HG03575 (cell line): ENCODE measurements around the gene C5orf52.
"Not testable (repeated sequence)": the region's sequence is repeated elsewhere in the genome, so short reads cannot be mapped to it uniquely, and the experiment has no call there.

Experiments used
- ATAC-seq: cut with Tn5 transposase; IDR thresholded peaks from one replicate; pipeline ENCODE4 v1.9.1; 2021; ENCODE audit not compliant: unreplicated experiment, insufficient number of reproducible peaks, low FRiP score; ENCODE audit errors: extremely low read depth

Gene C5orf52

GRCh38 chr5:157713830-157714595 lies 42.7 kb downstream of the C5orf52 start:
- ATAC-seq, result no peak

- ATAC-seq, result no peak
Observed at GRCh38 chr5:157714596-157714864, 43.2 kb downstream of the C5orf52 start.

- ATAC-seq, result no peak
Observed at GRCh38 chr5:157718519-157718918, 47.2 kb downstream of the C5orf52 start.

- no peak for ATAC-seq
Observed at GRCh38 chr5:157719245-157719644, 47.9 kb downstream of the C5orf52 start.

- no peak for ATAC-seq
Observed at GRCh38 chr5:157721159-157721558, 49.8 kb downstream of the C5orf52 start.

- not testable (repeated sequence) for ATAC-seq
Observed at GRCh38 chr5:157722895-157723294, 51.6 kb downstream of the C5orf52 start.

- ATAC-seq, result not testable (repeated sequence)
Observed at GRCh38 chr5:157726607-157727006, 55.3 kb downstream of the C5orf52 start.

GRCh38 chr5:157727858-157728257 lies 56.5 kb downstream of the C5orf52 start:
- not testable (repeated sequence) for ATAC-seq
